ENCODE results near the gene PCDHGA5. TPM values are rescaled to one million over a fixed set of nuclear protein-coding genes. Genes with fewer than 3 reads are reported as not detected.

Gene PCDHGA5
- total RNA-seq, 1 donor from 2014 or later, result 4.9 TPM

Other genes with a start within 250 kb of the PCDHGA5 start
- 0.80 TPM for gene PCDHB4, start 242.3 kb upstream of the PCDHGA5 start, total RNA-seq
- gene PCDHB5, start 229.0 kb upstream of the PCDHGA5 start, total RNA-seq, result 2.3 TPM
- gene PCDHB6, start 214.1 kb upstream of the PCDHGA5 start, total RNA-seq, result 0.14 TPM
- 0.55 TPM for gene PCDHB7, start 191.5 kb upstream of the PCDHGA5 start, total RNA-seq
- gene PCDHB8, start 186.4 kb upstream of the PCDHGA5 start, total RNA-seq, result 2.1 TPM
- gene PCDHB16, start 181.8 kb upstream of the PCDHGA5 start, total RNA-seq, result 1.4 TPM
- 1.2 TPM for gene PCDHB9, start 177.0 kb upstream of the PCDHGA5 start, total RNA-seq
- 0.63 TPM for gene PCDHB10, start 171.8 kb upstream of the PCDHGA5 start, total RNA-seq
- gene PCDHB11, start 164.5 kb upstream of the PCDHGA5 start, total RNA-seq, result 0.77 TPM
- 0.69 TPM for gene PCDHB12, start 155.4 kb upstream of the PCDHGA5 start, total RNA-seq
- 2.5 TPM for gene PCDHB13, start 150.2 kb upstream of the PCDHGA5 start, total RNA-seq
- gene PCDHB14, start 140.8 kb upstream of the PCDHGA5 start, total RNA-seq, result 1.9 TPM
- gene PCDHB15, start 118.8 kb upstream of the PCDHGA5 start, total RNA-seq, result 2.8 TPM
- gene SLC25A2, start 60.1 kb upstream of the PCDHGA5 start, total RNA-seq, result not detected
- 108 TPM for gene TAF7, start 43.4 kb upstream of the PCDHGA5 start, total RNA-seq
- 3.1 TPM for gene PCDHGA1, start 33.6 kb upstream of the PCDHGA5 start, total RNA-seq
- gene PCDHGA2, start 25.4 kb upstream of the PCDHGA5 start, total RNA-seq, result 7.8 TPM
- gene PCDHGA3, start 20.3 kb upstream of the PCDHGA5 start, total RNA-seq, result 12.2 TPM
- gene PCDHGB1, start 14.1 kb upstream of the PCDHGA5 start, total RNA-seq, result 5.7 TPM
- 7.3 TPM for gene PCDHGA4, start 9.1 kb upstream of the PCDHGA5 start, total RNA-seq
- 8.8 TPM for gene PCDHGB2, start 4.2 kb upstream of the PCDHGA5 start, total RNA-seq
- gene PCDHGB3, start 6.1 kb downstream of the PCDHGA5 start, total RNA-seq, result 6.3 TPM
- 5.6 TPM for gene PCDHGA6, start 9.7 kb downstream of the PCDHGA5 start, total RNA-seq
- 5.8 TPM for gene PCDHGA7, start 18.6 kb downstream of the PCDHGA5 start, total RNA-seq
- gene PCDHGB4, start 23.5 kb downstream of the PCDHGA5 start, total RNA-seq, result 4.2 TPM
- 8.5 TPM for gene PCDHGA8, start 28.5 kb downstream of the PCDHGA5 start, total RNA-seq
- 6.0 TPM for gene PCDHGB5, start 33.8 kb downstream of the PCDHGA5 start, total RNA-seq
- 3.9 TPM for gene PCDHGA9, start 38.6 kb downstream of the PCDHGA5 start, total RNA-seq
- gene PCDHGB6, start 43.9 kb downstream of the PCDHGA5 start, total RNA-seq, result 5.0 TPM
- 5.0 TPM for gene PCDHGA10, start 48.8 kb downstream of the PCDHGA5 start, total RNA-seq
- 7.9 TPM for gene PCDHGB7, start 53.5 kb downstream of the PCDHGA5 start, total RNA-seq
- gene PCDHGA11, start 56.9 kb downstream of the PCDHGA5 start, total RNA-seq, result 3.8 TPM
- 4.8 TPM for gene PCDHGA12, start 66.3 kb downstream of the PCDHGA5 start, total RNA-seq
- gene PCDHGC3, start 111.8 kb downstream of the PCDHGA5 start, total RNA-seq, result 15.6 TPM
- 1.8 TPM for gene PCDHGC4, start 120.9 kb downstream of the PCDHGA5 start, total RNA-seq
- 2.9 TPM for gene PCDHGC5, start 124.9 kb downstream of the PCDHGA5 start, total RNA-seq